Gastroesophageal sphincter (tissue), 3 donors: ENCODE data around the gene ATAD3A.

Source experiments
- POLR2A ChIP-seq, 2 donors: fragments of 450-650 bp; IDR thresholded peaks; one replicate each; pipeline ENCODE4 v1.6.1; 2017; ENCODE audit warnings: antibody characterized with exemption in 2 of 2, mild to moderate bottlenecking in 2 of 2, moderate library complexity in 1 of 2
- POLR2AphosphoS5 ChIP-seq: sonication (generic); formaldehyde crosslinking; IDR thresholded peaks from one replicate; pipeline ENCODE4 v1.6.1; 2017; ENCODE audit warnings: antibody characterized with exemption
- TF ChIP-seq, protein P1 (sequence below), 4 experiments: fragments of 200-600 bp in 2 of 4; fragments of 450-650 bp in 2 of 4; sonication (generic) in 1 of 4; IDR thresholded peaks; one replicate each; pipeline ENCODE4 v1.5.1; 2017 to 2019; ENCODE audit warnings: antibody characterized with exemption in 4 of 4, mild to moderate bottlenecking in 2 of 4, moderate library complexity in 2 of 4

DNA sequence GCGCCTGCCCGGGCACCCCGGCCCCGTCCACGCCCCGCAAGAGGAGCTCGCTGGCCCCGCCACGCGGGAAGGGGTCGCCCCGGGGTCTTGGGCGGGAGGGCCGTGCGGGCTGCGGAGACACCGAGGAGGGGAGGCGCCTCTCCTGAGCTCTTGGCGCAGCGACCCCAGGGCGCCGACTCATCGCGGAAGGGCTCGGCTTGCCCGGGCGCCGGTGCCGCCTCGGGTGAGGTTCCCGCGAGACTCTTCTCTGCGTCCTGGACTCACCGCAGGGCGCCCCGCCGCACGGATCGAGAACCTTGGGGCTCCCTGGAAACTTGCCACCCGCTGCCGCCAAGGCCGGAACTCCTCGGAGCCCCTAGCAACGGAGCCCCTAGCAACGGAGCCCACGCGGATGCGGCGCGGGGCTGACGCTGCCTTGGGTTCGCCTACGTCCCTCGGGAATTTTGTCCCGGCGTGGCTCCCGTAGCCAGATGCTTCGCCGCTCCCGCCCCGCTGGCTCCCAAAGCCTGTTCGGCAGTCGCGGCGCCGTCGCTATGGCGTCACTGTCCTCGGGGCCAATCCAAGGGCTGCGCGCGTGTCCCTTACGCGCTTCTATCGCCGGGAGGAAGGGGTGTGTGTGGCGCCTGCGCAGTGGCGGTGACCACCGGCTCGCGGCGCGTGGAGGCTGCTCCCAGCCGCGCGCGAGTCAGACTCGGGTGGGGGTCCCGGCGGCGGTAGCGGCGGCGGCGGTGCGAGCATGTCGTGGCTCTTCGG, at the start of gene ATAD3A:
- TF ChIP-seq, protein P1, sequence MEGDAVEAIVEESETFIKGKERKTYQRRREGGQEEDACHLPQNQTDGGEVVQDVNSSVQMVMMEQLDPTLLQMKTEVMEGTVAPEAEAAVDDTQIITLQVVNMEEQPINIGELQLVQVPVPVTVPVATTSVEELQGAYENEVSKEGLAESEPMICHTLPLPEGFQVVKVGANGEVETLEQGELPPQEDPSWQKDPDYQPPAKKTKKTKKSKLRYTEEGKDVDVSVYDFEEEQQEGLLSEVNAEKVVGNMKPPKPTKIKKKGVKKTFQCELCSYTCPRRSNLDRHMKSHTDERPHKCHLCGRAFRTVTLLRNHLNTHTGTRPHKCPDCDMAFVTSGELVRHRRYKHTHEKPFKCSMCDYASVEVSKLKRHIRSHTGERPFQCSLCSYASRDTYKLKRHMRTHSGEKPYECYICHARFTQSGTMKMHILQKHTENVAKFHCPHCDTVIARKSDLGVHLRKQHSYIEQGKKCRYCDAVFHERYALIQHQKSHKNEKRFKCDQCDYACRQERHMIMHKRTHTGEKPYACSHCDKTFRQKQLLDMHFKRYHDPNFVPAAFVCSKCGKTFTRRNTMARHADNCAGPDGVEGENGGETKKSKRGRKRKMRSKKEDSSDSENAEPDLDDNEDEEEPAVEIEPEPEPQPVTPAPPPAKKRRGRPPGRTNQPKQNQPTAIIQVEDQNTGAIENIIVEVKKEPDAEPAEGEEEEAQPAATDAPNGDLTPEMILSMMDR (IDR thresholded peaks at IDR 0.05), result no peak
- TF ChIP-seq POLR2AphosphoS5, result peak; percentile 96
- peak; percentile 49 to 53 for TF ChIP-seq POLR2A (IDR thresholded peaks at IDR 0.05)
